ENCODE data around the gene DYRK1A.

GRCh38 chr21:37393030-37393429, 26.5 kb downstream of the DYRK1A start:
- TF ChIP-seq EZH2phosphoT487 (IDR thresholded peaks at IDR 0.05; ENCODE audit: borderline replicate concordance, low read depth, low read length) (no peak), CTCF (conservative IDR thresholded peaks at IDR 0.05; ENCODE audit: low read length) (no peak)
